Measurements from ENCODE around the gene MPZL2. TPM values are rescaled to one million over a fixed set of nuclear protein-coding genes. Genes with fewer than 3 reads are reported as not detected.

The MPZL2 gene
- total RNA-seq, 1 donor from 2014 or later, result 22.4 TPM

DNA sequence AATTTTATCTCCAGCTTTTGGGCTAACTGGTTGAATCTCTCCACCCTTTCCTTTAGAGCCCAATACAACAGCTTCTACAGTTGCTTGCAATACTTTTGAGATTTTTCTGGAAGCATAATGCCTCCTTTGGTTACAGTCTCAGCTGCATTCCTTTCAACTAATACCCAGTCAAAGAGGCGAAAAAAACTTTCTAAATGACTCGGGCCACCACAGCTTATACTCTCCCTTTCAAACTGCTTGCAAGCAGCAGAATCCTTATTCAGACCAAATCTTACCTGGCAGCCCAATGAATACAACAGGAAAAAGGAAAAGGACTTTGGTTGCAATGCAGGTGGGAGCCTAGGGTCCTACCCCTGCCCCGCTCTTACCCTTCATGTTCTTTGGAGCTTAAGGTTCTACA, 55.1 kb downstream of the MPZL2 start:
- peaks cover 19% of the 10 kb centered on the region for H3K4me1 Mint-ChIP-seq (ENCODE audit: low read depth)
- no peaks in the 10 kb centered on the region for H3K36me3 Mint-ChIP-seq (ENCODE audit: insufficient read depth)

DNA sequence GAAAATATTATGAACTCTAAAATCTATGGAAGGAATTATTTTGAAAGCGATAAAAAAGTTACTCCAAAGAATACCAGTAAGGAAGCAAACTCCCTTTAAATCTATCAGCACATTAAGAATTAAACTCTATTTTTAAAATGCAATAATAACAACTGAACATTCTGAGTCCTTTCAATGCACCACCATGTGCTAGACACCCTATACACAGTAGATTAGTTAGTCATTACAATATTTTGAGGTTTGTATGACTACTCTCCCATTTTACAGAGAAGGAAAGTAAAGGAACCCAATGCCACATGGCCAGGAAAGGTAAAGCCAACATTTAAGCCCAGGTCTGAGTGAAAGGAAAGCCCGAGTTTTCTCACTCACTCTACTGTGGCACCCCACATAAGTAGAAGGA, 57.0 kb downstream of the MPZL2 start:
- no peaks in the 10 kb centered on the region for H3K27me3 Mint-ChIP-seq

More for the DNA sequence above, 55.1 kb downstream of the MPZL2 start:
- no peak for TF ChIP-seq CTCF (IDR thresholded peaks at IDR 0.05; ENCODE audit: unreplicated experiment)
- H3K4me3 Mint-ChIP-seq (ENCODE audit: low read depth), result no peak overlapping the region
- no peak overlapping the region for H3K27ac Mint-ChIP-seq
- no peak for DNase-seq (ENCODE audit: low spot score, unreplicated experiment)
- no peaks in the 10 kb centered on the region for H3K27me3 Mint-ChIP-seq
- H3K9me3 Mint-ChIP-seq (ENCODE audit: low read depth), result no peaks in the 10 kb centered on the region

GRCh38 chr11:118206391-118207031, 57.6 kb downstream of the MPZL2 start:
- no peak overlapping the region for H3K4me3 Mint-ChIP-seq (ENCODE audit: low read depth)
- H3K36me3 Mint-ChIP-seq (ENCODE audit: insufficient read depth), result no peaks in the 10 kb centered on the region
- no peaks in the 10 kb centered on the region for H3K27me3 Mint-ChIP-seq
- H3K27ac Mint-ChIP-seq, result no peak overlapping the region
- DNase-seq (ENCODE audit: low spot score, unreplicated experiment), result no peak
- H3K9me3 Mint-ChIP-seq (ENCODE audit: low read depth), result no peaks in the 10 kb centered on the region
- H3K4me1 Mint-ChIP-seq (ENCODE audit: low read depth), result no peaks in the 10 kb centered on the region
- no peak for TF ChIP-seq CTCF (IDR thresholded peaks at IDR 0.05; ENCODE audit: unreplicated experiment)

More for the DNA sequence above, 57.0 kb downstream of the MPZL2 start:
- TF ChIP-seq CTCF (IDR thresholded peaks at IDR 0.05; ENCODE audit: unreplicated experiment), result no peak
- Mint-ChIP-seq H3K4me3 (ENCODE audit: low read depth) (no peak overlapping the region), H3K9me3 (ENCODE audit: low read depth) (no peaks in the 10 kb centered on the region), H3K27ac (no peak overlapping the region), H3K36me3 (ENCODE audit: insufficient read depth) (no peaks in the 10 kb centered on the region), H3K4me1 (ENCODE audit: low read depth) (peaks cover 5% of the 10 kb centered on the region)
- DNase-seq (ENCODE audit: low spot score, unreplicated experiment), result no peak

GRCh38 chr11:118205606-118206378, 58.3 kb downstream of the MPZL2 start:
- TF ChIP-seq CTCF (IDR thresholded peaks at IDR 0.05; ENCODE audit: unreplicated experiment), result no peak
- H3K27me3 Mint-ChIP-seq, result no peaks in the 10 kb centered on the region
- H3K36me3 Mint-ChIP-seq (ENCODE audit: insufficient read depth), result no peaks in the 10 kb centered on the region
- H3K27ac Mint-ChIP-seq, result no peak overlapping the region
- no peak for DNase-seq (ENCODE audit: low spot score, unreplicated experiment)
- no peaks in the 10 kb centered on the region for H3K9me3 Mint-ChIP-seq (ENCODE audit: low read depth)
- no peak overlapping the region for H3K4me3 Mint-ChIP-seq (ENCODE audit: low read depth)
- H3K4me1 Mint-ChIP-seq (ENCODE audit: low read depth), result no peaks in the 10 kb centered on the region

Other genes starting within 250 kb of the MPZL2 start
- 11.3 and 12.1 TPM in 2 replicates for gene TMPRSS4, start 187.2 kb downstream of the MPZL2 start, total RNA-seq
- not detected in 2 replicates for gene SMIM35, start 177.3 kb downstream of the MPZL2 start, total RNA-seq
- 0.16 TPM in 1 of 2 replicates, not detected in the other for gene SCN4B, start 111.5 kb downstream of the MPZL2 start, total RNA-seq
- gene SCN2B, start 87.7 kb downstream of the MPZL2 start, total RNA-seq, result 0.05 and 0.07 TPM in 2 replicates
- 0.22 and 0.60 TPM in 2 replicates for gene JAML, start 39.3 kb downstream of the MPZL2 start, total RNA-seq
- 6.3 and 7.4 TPM in 2 replicates for gene MPZL3, start 11.9 kb downstream of the MPZL2 start, total RNA-seq
- not detected in 2 replicates for gene CD3E, start 40.4 kb upstream of the MPZL2 start, total RNA-seq
- not detected in 2 replicates for gene CD3D, start 78.4 kb upstream of the MPZL2 start, total RNA-seq
- not detected in 2 replicates for gene CD3G, start 80.0 kb upstream of the MPZL2 start, total RNA-seq
- 49.2 and 49.8 TPM in 2 replicates for gene UBE4A, start 95.3 kb upstream of the MPZL2 start, total RNA-seq
- gene ATP5MG, start 137.3 kb upstream of the MPZL2 start, total RNA-seq, result 189 and 192 TPM in 2 replicates
- 89.1 and 94.6 TPM in 2 replicates for gene KMT2A, start 172.2 kb upstream of the MPZL2 start, total RNA-seq